ENCODE measurements around the gene USP47. TPM values are rescaled to one million over a fixed set of nuclear protein-coding genes. Genes with fewer than 3 reads are reported as not detected.

The USP47 gene
- total RNA-seq, 1 donor from 2014 or later, result 71.7 TPM

DNA sequence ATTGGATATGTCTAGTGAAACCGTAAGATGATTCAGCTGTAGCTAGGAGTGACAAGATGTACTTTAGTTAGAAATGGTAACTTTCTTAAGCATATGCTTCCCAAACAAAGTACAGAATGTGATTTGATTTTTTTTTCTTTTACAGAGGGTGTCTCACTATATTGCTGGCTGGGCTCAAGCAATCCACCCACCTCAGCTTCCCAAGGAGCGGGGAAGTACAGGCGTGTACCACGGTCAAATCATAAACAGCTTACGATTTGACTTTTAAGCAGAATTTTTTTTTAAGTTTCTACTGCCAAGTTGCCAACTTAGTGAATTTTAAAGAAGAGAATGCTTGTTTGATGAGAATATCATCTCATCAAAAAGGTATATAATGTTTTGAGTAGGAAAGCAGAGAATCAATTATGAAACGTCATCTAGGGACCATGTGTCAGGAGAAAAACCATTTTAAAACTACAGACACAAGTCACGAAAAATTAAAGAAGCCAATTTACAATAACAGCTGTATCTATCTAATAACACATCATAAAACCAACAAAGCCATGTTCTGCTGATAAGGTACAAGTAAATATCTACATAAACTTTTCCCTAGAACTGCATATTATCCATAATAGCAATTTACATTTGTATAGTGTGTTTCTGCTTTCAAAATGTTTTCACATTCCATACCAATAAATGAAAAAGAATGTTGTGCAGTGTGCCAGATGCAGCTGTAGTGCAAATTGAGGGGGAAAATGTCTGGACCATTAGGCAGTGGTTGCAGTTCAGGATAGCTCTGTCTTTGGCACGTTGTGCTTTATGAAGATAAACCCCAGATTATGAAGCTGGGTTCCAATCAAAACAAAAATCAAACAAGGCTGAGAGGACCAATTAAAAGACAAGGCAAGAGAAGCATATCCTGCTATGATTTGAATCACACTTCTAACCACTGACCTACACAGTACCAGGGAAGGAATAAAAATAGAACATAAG, 33.7 kb upstream of the USP47 start:
- H3K9ac ChIP-seq, result no peak overlapping the region
- no peak overlapping the region for H3K4me2 ChIP-seq
- H3F3A ChIP-seq (ENCODE audit: low read depth), result no peaks in the 10 kb centered on the region
- Mint-ChIP-seq H3K9me3 (no peaks in the 10 kb centered on the region), H3K27me3 (ENCODE audit: insufficient read depth, low read depth) (peaks cover 3% of the 10 kb centered on the region), H3K27ac (no peak overlapping the region), H3K36me3 (no peaks in the 10 kb centered on the region), H3K4me3 (no peak overlapping the region), H3K4me1 (no peaks in the 10 kb centered on the region)
- H2AFZ ChIP-seq (replicated peaks), result no peak overlapping the region
- no peak for TF ChIP-seq EZH2phosphoT487 (IDR thresholded peaks at IDR 0.05)
- TF ChIP-seq, protein P1, sequence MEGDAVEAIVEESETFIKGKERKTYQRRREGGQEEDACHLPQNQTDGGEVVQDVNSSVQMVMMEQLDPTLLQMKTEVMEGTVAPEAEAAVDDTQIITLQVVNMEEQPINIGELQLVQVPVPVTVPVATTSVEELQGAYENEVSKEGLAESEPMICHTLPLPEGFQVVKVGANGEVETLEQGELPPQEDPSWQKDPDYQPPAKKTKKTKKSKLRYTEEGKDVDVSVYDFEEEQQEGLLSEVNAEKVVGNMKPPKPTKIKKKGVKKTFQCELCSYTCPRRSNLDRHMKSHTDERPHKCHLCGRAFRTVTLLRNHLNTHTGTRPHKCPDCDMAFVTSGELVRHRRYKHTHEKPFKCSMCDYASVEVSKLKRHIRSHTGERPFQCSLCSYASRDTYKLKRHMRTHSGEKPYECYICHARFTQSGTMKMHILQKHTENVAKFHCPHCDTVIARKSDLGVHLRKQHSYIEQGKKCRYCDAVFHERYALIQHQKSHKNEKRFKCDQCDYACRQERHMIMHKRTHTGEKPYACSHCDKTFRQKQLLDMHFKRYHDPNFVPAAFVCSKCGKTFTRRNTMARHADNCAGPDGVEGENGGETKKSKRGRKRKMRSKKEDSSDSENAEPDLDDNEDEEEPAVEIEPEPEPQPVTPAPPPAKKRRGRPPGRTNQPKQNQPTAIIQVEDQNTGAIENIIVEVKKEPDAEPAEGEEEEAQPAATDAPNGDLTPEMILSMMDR (IDR thresholded peaks at IDR 0.05), result no peak
- no peak for TF ChIP-seq EZH2 (IDR thresholded peaks at IDR 0.05)
- no peaks in the 10 kb centered on the region for H3K27me3 ChIP-seq
- H3K79me2 ChIP-seq (ENCODE audit: low read depth), result no peaks in the 10 kb centered on the region
- no peak overlapping the region for H3K4me3 ChIP-seq
- no peak for DNase-seq (ENCODE audit: low spot score)
- H4K20me1 ChIP-seq (ENCODE audit: low read depth), result no peaks in the 10 kb centered on the region
- H3K36me3 ChIP-seq, result no peaks in the 10 kb centered on the region
- no peak overlapping the region for H3K27ac ChIP-seq
- H3K4me1 ChIP-seq, result no peaks in the 10 kb centered on the region
- no peaks in the 10 kb centered on the region for H3K9me3 ChIP-seq (ENCODE audit: low read depth)

DNA sequence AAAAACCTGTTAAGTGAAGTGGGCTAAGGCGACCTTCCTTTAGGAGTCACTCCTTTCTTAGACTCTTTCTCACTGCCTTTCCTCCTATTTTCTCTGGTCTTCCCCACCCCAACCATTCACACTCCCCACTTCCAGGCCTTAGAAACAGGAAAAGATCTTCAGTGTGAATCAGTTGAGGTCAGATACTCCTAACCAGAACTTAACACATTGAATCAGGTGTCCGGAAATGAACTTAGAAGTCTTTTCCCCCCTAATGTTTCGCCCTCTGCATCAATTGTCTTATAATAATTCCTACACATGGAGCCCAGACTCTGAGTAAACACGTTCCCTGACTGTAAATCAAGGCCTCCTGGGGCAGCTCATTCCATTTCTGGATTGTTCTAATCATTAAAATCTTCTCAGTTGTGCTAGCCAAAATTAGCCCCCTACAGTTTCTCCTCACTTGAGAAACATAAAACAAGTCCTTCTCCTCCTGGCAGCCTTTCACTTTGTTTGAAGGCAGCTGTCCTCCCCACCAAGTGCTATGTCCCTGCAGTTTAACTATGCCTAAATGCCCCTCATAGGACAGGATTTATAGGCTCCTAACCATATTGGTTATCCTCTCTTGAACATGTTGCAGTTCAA, 32.7 kb upstream of the USP47 start:
- no peak overlapping the region for H3K4me2 ChIP-seq
- DNase-seq (ENCODE audit: low spot score), result no peak
- no peaks in the 10 kb centered on the region for H3K9me3 ChIP-seq (ENCODE audit: low read depth)
- no peaks in the 10 kb centered on the region for H4K20me1 ChIP-seq (ENCODE audit: low read depth)
- no peaks in the 10 kb centered on the region for H3K4me1 Mint-ChIP-seq
- no peaks in the 10 kb centered on the region for H3K9me3 Mint-ChIP-seq
- no peak overlapping the region for H3K27ac ChIP-seq
- H3K36me3 ChIP-seq, result no peaks in the 10 kb centered on the region
- no peak overlapping the region for H3K4me3 ChIP-seq
- H3K36me3 Mint-ChIP-seq, result no peaks in the 10 kb centered on the region
- no peak for TF ChIP-seq EZH2phosphoT487 (IDR thresholded peaks at IDR 0.05)
- TF ChIP-seq EZH2 (IDR thresholded peaks at IDR 0.05), result no peak
- TF ChIP-seq, protein P1 (IDR thresholded peaks at IDR 0.05), result no peak
- no peaks in the 10 kb centered on the region for H3K27me3 ChIP-seq
- no peaks in the 10 kb centered on the region for H3F3A ChIP-seq (ENCODE audit: low read depth)
- H2AFZ ChIP-seq (replicated peaks), result no peak overlapping the region
- no peak overlapping the region for H3K27ac Mint-ChIP-seq
- peaks cover 3% of the 10 kb centered on the region for H3K27me3 Mint-ChIP-seq (ENCODE audit: insufficient read depth, low read depth)
- H3K79me2 ChIP-seq (ENCODE audit: low read depth), result no peaks in the 10 kb centered on the region
- no peak overlapping the region for H3K4me3 Mint-ChIP-seq
- H3K9ac ChIP-seq, result no peak overlapping the region
- H3K4me1 ChIP-seq, result no peaks in the 10 kb centered on the region

DNA sequence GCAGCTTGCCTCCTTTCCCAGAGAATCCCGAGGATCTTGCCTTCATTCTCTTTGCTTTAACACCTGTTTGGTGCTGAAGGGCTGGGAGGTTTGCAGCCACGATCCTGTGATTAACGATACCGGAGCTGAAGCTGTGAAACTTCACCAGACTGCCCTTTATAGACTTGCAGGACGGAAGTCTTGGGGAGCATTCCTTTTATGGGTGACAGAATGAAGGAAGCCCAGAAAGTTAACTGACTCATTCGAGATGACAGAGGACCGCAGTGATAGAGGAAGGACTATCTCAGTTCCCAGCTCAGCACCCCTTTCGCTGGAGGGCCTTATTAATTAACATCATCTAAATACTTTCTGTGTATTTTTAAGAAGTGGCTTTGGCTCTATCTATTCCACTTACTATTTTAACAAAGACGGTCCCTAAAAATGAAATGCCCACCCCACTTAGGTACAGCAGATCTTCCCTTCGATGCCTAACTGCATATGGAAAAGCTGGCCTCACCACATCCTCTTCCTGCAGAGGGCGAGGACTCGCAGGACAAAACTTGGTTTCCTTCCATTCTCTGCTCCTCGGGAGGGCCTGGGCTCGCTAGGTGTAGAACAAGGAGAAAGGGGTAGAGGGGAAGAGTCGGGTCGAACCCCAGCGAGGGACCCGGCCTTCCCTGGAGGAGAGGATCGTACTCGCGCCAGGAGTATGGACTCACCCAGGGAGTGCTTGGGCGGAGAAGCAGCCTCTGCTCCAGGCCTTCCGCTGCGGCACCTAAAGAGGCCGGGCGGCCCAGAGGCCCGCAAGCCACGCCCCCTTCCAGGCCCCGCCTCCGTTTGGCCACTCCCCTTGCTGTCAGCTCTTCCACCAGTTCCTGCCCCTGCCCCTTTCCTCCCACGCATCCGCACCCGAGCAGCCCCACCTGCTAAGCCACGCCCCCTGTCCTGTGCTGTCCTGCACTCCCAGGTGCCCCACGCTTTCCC, 30.7 kb upstream of the USP47 start:
- no peak overlapping the region for H3K4me3 ChIP-seq
- no peak overlapping the region for H3K4me3 Mint-ChIP-seq
- H3K27ac Mint-ChIP-seq, result no peak overlapping the region
- H2AFZ ChIP-seq (replicated peaks), result no peak overlapping the region
- no peaks in the 10 kb centered on the region for H3K27me3 ChIP-seq
- H3K9me3 ChIP-seq (ENCODE audit: low read depth), result no peaks in the 10 kb centered on the region
- no peaks in the 10 kb centered on the region for H3K4me1 Mint-ChIP-seq
- H3K9ac ChIP-seq, result no peak overlapping the region
- no peaks in the 10 kb centered on the region for H3F3A ChIP-seq (ENCODE audit: low read depth)
- no peak for DNase-seq (ENCODE audit: low spot score)
- H3K79me2 ChIP-seq (ENCODE audit: low read depth), result no peaks in the 10 kb centered on the region
- TF ChIP-seq, protein P1 (IDR thresholded peaks at IDR 0.05), result no peak
- TF ChIP-seq EZH2 (IDR thresholded peaks at IDR 0.05) (no peak), EZH2phosphoT487 (IDR thresholded peaks at IDR 0.05) (no peak)
- no peaks in the 10 kb centered on the region for H3K36me3 ChIP-seq
- H3K4me1 ChIP-seq, result no peaks in the 10 kb centered on the region
- no peak overlapping the region for H3K27ac ChIP-seq
- H3K27me3 Mint-ChIP-seq (ENCODE audit: insufficient read depth, low read depth), result peaks cover 3% of the 10 kb centered on the region
- H4K20me1 ChIP-seq (ENCODE audit: low read depth), result no peaks in the 10 kb centered on the region
- H3K9me3 Mint-ChIP-seq, result no peaks in the 10 kb centered on the region
- no peak overlapping the region for H3K4me2 ChIP-seq
- H3K36me3 Mint-ChIP-seq, result no peaks in the 10 kb centered on the region

Measured in neural progenitor cell (in vitro differentiated cells).